AG08396 (cell line): ENCODE results near the gene PRRX2.
A peak's percentile ranks its signal among the peaks of the same experiment; 100 is the strongest.

Source experiments
- DNase-seq: peaks from one replicate; pipeline ENCODE4 v3.0.0; 2012; ENCODE audit warnings: low spot score, mixed read lengths

Gene PRRX2

DNA sequence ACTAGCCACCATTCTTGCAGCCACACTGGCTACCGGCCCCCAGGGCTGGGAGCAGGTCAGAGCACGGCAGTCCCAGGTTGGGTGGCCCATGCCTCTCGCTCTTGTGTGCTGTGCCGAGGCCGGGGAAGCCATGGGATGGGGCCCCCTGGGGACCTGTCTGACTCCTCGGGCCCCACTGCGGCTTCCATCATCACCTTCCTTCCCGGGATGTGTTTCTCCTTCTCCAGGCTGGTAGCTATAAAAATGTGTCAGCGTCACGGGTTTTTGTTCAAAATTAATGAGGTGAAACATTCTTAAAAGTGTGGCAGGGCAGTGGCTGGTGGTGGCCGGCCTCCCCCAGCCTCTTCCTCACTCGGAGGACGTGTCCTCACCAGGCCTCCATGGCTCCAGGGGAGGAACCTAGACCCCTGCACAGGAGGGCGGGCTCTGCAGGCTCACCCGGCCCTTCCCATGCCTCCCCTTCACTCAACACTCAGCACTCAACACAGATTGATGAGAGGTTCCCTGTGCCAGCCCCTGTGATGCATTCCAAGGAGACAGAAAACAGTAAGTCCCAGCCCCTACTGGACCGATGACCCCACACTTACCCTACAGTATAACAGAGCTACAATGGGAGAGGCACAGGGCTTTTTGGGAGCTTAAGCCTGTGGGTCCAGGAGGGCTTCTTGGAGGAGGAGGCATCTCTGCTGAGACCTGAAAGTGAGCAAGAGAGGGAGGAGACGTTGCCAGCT, 44.2 kb downstream of the PRRX2 start:
- DNase-seq: no peak

DNA sequence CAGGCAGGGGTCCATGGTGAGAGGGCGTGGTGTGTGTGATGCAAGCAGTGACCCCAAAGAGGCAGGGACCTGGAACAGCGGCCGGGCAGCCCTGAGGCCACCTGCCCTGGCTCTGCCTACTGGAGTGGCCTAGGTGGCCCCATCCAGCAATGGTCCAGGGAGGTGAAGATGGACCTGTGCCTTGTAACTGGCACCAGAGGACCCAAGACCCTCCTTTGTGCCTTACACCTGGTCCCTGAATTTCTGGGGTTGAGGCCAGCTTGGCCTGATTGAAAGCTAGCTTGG, 44.7 kb downstream of the PRRX2 start:
- no peak for DNase-seq

DNA sequence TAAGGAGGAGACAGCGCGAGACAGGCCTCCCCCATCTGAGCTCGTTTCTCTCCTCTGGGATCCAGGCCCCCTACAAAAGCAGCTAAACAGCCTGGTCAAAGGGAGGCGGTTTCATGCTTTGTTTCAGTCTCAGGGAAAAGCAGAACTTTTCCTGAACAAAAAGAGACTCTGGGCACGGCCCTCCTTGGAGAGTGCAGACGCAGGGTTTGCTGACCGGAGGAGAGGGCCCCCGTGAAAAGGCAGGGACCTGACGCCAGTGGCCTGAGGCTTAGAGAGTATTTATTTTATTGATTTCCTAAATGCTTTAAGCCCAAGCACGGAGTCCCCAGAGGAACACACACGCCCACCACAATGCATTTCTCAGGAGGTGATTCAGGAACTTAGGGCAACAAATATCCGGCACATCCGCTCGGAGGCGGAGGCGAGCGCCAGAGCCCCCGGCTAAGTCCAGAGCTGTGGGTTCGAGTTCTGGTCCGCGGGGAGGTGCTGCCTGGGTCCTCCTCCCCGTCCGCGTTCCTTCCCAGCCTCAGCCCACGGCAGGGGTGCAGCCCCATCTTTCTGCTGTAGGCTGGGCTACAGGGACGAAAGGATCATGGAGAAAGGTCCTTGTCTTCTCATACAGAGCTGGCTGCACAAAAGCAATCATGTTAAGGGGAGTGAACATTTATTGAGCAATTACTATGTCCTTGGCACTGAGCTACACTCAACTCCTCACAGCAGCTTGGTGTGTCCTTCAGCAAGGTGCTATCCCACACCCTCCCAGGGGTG, 47.4 kb downstream of the PRRX2 start:
- DNase-seq: peak; percentile 76

DNA sequence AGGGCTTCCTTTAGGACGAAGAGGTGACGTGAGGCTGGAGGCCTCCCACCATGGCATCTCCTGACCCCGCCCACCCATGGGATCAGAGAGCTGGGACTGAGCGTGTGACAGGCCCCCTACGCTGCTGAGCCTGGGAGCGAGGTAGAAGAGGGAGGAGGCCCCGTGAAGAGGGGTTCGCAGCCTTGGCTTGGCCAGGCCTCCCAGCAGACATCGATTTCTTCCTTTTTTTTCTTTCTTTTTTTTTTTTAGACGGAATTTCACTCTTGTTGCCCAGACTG, 47.9 kb downstream of the PRRX2 start:
- no peak for DNase-seq

DNA sequence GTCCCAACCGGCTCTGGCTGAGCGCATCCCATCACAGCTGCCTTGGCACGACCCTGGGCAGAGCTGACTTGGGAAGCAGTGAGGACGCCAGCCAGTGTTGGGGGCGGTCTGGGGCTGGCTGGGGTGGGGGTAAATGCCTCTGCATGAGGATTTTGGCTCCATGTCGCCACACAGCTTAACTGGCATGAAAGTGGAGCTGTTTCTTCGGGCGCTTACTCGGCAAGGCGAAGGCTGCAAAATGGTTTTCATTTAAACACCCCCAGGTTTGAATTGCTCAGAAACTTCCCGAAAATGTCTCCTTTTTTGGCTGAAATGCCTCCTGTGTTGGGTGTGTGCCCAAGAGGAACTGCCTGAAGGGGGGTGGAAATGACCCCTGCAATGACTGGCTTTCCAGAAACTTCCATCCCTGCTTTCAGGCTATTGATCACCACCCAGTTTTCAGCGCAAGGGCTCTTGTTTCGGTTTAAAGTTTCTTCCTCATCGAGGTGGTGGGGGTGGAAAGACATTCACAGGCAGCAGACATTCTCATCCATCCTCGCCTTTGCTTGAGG, 49.1 kb downstream of the PRRX2 start:
- no peak for DNase-seq

DNA sequence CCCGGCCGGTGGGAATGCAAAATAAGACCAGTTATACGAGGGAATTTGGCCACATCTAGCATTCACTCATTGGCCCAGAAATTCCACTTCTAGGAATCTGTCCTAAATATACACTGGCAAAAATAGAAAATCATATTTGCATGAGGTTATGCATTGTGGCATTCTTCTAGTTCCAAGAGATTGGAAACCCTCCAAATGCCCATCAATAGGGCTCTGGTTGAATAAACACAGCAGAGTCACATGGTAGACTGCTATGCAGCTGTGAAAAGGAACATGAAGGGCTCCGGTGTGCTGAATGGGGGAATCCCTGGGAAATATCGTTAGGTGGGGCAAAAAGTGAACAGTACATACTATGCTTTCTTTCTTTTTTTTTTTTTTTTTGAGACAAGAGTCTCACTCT, 50.6 kb downstream of the PRRX2 start:
- peak; percentile 73 for DNase-seq

DNA sequence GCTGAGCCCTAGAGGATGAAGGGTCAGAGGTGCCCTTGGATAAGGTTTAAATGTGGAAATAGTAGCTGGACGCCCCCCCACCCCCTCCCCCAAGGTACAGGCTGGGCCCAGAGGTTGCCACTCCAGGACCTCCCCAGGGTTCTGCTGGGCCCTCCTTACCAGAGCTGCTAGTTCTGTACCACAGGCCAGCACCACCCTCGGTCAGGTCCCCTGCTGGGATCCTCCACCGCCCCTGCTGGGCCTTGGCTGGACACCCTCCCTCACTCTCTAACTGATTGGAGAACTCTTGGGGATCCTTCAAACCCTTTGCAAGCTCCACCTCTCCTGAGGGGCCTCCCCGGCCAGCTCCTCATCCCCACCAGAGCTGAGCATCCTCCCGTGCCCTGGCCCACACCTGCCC, 52.5 kb downstream of the PRRX2 start:
- DNase-seq: no peak

DNA sequence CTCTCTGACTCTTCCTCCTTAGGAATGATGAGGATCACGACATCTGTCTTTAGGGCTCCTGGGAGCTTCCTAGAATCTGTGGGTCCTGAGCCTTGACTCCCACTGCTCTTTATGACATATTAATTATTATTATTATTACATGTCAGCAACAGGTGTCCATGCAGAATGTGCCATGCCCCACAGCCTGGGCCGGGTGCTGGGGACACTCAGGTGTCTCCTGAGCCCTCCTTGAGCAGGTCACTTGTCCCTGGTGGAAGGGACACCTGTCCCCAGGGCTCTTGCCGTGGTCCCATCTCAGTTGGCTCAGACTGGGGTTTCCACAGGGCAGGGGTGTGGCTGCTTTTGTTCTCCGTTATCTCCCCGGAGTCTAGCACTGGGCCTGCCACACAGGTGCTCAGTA, 53.2 kb downstream of the PRRX2 start:
- DNase-seq: no peak

DNA sequence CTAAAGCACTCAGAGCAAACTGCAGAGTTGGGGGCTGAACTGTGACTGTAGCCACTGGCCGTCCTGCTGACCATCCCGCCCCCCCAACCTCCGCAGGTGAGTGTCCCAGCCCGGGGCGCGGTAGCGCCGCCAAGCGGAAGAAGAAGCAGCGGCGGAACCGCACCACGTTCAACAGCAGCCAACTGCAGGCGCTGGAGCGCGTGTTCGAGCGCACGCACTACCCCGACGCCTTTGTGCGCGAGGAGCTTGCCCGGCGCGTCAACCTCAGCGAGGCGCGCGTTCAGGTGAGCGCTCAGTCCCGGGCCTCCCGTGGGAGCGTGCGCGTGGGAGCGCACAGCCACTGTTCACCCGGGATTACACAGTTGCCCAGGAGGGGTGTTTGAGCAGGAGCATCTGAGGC, 53.7 kb downstream of the PRRX2 start:
- no peak for DNase-seq

DNA sequence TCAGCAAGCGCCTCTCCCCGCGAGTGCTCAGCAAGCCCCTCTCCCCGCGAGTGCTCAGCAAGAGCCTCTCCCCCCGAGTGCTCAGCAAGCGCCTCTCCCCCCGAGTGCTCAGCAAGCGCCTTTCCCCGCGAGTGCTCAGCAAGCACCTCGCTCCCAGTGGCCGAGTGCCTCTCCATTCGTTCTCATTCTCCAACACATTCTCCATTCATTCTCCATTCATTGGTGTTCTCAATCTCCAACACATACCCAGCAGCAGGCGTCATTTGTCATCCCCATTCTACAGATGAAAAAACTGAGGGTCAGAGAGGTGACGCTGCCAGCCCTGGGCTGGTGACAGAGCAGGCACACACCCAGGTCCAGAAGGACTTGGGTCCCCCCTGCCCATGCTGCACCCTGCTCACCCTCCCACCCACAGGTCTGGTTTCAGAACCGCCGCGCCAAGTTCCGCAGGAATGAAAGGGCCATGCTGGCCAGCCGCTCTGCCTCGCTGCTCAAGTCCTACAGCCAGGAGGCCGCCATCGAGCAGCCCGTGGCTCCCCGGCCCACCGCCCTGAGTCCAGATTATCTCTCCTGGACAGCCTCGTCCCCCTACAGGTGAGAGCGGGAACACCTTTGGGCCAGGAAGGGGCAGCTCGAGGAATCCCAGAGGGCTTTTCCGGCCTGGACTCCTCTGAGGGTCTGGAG, 54.9 kb downstream of the PRRX2 start:
- DNase-seq: no peak

DNA sequence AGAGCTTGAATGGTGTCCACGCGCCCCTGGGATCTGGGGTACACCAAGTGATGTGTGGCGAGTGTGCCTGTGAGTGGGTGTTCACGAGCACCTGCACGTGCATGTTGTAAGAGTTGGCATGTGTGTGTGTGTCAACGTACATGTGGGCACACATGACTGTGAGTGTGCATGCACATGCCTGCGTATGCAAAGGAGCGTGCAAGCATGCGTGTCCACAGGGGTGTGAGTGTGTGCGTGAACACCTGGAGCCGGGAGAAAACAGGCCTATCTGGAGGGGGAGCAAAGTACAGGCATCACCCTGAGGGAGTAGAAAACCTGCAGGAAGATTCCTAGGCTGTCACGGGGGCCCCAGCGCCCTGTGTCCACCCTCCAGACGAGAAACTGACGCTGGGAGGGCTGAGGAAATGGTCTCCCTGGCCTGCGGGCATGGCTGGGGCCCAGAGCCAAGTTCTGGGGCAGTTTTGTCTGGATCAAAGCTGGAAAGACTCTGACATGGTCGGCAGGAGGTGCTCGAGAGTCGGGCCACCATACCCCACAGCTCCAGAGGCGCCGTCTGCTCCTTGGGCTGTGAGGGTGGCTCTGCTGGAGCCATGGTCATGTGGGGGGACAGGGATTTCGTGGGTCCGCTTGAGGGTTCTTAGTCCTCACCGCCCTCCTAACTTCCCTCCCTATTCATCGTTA, 55.6 kb downstream of the PRRX2 start:
- DNase-seq: no peak

DNA sequence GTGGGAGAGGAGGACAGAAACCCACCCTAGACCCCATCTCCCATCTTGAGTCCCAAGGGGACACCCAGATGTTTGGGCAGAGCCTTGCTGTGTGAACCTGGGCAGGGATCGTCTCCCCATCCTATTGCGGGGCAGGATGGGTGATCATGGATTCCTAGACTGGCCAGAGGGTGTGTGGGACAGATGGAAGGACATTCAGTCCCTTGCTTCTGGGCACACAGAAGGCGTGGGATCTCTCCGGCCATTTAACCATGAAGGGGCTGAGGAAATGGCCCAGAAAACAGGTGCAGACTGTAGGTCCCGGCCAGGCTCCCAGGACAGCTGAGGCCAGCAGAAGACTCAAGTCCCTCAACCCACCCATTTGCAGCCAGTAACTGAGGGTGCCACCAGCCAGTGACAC, 57.5 kb downstream of the PRRX2 start:
- DNase-seq: no peak

DNA sequence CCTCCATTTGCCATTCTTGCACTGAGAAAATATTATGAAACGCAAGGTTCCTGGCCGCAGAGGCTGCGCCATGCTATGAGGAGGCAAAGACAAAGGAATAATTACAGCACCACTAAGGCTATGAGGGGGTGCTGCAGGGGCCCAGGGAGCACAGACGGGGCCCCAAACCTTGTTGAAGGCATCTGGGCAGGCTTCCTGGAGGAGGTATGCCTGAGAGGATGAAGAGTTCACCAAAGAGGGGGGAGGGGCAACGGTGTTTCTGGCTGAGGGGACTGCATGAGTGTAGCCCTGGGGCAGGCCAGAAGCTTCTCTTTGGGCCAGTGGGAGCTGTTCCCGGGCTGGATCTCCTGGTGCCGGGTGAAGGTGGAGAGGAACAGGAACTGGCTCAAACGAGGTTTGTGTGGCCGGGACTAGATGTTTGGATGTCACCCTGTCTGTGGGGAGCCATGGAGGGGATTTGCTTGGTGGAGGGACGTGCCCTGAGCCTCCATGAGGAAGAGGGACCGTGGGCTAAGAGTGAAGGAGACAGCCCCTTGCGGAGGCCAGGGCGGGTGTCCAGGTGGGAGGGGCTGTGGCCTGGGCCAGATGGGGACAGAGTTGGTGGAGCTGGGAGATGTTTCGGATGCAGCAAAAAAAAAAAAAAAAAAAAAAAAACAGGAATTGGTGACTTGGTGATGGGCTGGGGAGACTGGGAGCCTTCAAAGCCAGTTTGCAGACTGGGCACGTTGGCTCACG, 59.2 kb downstream of the PRRX2 start:
- no peak for DNase-seq

DNA sequence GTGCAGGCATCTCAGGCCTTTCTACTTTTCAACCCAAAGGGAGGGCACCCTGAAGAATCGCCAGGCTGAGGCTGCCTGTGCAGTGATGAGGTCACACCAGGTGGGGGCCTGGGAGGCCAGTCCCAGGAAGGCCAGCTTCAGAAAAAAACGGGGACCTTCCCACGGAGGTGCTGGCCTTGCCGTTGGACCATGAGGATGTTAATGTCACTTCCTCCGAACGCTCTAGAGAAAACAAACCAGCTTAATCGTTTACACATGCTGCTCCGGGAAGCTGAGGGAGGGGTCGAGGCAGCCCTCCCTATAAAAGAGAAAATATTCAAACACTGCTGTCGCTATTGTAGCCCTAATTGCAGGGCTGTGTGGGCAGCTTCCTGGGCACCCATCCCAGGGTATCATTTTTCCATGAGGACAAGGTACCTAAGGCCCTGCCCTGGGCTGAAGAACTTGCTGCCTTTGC, 60.4 kb downstream of the PRRX2 start:
- no peak for DNase-seq

DNA sequence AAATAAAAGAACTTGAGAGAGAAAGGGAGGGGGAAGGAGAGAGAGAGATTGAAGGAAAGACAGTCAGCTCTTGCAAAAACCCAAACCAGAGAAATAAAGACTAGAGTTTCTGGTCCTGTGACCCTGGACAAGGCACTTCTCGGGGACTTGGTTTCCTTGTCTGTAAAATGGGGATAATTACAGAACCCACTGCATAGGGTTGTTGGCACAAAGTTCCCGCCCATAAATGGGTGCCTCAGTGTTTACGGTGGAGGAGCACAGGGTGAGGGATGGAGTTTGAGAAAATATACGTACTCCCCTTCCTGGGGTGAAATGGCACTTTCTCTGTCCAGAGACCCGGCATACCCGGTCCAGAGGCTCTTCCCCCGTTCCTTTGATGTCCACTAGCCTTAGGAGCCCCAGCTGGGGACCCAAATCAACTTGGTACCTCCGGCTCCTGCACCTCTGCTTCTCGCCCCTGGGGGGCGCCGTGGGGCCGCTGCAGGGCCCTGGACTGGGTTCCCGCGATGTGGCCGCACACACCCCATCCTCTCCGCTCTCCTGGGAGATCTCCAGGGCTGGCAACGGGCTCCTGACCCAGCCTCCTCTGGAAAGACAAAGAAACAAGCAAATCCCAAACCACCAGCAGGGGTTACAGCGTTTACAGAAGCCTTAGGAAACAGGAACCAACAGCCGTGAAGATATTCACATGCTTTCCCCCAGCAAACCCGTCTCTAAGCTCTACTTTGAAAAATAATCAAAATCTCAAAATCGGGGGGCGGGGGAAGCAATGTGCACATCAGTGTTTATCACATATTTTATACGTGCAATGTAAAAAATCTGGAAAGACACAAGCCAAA, 61.1 kb downstream of the PRRX2 start:
- peak; percentile 94 for DNase-seq

DNA sequence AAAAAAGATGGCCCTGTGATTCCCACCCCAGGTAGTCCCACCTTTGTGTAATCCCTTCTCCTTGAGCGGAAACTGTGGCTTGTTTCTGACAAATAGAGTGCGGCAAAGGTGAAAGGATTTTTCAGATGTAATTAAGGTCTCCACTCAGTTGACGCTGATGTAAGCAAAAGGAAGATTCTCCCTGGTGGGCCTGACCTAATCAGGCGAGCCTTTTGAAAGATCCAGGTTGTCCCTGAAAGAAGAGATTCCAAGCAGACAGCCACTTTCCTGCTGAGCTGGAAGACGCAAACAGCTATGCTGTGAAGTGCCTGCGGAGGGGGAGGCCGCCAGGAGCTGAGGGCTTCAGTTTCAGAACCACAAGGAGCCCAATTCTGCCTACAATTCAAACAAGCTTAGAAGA, 63.3 kb downstream of the PRRX2 start:
- DNase-seq: no peak

DNA sequence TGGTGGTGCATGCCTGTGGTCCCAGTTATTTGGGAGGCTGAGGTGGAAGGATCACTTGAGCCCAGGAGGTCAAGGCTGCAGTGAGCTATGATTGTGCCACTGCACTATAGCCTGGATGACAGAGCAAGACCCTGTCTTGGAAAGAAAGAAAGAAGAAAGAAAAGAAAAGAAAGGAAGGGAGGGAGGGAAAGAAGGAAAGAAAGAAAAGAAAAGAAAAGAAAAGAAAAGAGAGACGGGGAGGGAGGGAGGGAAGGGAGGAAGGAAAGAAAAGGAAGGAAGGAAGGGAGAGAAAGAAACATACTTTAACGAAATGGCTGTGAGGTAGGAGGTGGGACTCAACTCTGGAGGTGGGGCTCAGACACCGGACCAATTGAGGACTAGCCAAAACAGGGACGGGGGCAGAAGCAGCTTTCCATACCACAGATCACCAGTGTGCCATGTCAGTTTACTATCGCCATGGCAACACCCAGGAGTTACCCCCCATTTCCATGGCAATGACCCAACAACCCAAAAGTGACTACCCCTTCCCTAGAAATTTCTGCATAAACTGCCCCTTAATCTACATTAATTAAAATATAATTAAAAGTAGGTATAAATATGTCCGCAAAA, 66.1 kb downstream of the PRRX2 start:
- DNase-seq: no peak

DNA sequence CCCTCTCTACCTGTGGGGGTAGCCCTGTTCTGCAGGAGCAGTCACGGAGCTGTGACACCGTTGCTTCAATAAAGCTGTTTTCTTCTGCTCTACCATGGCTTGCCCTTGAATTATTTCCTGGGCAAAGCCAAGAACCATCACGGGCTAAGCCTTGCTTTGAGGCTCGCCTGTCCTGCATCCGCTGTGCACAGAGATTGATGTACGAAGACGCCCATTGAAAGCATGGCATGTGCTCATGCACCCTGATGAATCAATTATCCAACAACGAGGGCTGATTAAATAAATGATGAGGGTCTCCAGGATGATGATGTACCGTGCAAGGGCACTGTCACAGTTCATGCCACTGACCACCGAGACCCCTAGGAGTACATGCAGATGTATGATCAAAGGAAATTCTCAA, 66.7 kb downstream of the PRRX2 start:
- no peak for DNase-seq

DNA sequence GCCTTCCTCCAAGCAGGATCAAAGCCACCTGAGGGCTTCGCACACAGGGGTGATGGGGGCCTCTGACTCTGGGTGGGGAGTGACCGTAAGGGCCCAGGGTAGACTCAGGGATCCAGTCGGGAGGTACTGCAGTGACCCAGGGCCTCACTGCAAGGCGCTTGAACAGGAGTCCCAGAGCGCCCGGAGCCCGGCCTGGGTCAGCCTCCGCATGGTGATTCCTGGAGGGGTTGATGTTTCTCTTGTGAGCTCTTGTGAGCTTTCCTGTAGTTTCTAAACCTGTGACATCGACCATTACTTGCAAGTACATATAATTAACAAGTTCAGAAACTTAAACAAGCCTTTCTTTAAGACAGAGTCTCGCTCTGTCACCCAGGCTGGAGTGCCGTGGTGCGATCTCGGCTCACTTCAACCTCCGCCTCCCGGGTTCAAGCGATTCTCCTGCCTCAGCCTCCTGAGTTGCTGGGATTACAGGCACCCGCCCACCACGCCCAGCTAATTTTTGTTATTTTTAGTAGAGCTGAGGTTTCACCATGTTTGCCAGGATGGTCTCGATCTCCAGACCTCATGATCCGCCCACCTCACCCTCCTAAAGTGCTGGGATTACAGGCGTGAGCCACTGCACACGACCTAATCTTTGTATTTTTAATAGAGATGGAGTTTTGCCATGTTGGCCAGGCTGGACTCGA, 67.6 kb downstream of the PRRX2 start:
- DNase-seq: no peak

DNA sequence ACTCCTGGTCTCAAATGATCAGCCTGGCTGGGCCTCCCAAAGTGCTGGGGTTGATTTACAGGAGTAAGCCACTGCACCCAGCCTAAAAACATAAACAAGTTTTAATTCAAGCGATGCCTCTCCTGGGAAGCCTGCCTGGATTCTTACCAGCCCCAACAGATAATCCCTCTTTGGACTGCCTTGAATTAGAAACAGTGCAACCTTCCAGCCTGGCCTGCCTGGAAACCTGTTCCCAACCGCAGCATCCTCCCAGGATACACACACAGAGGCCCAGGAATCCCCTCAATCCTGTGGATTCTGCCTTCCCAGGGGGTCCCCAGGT, 68.1 kb downstream of the PRRX2 start:
- no peak for DNase-seq
